ENCODE data around the gene PXDN. TPM values are rescaled to one million over a fixed set of nuclear protein-coding genes. Genes with fewer than 3 reads are reported as not detected.
A peak's percentile ranks its signal among the peaks of the same experiment; 100 is the strongest.

Gene PXDN
- total and polyA plus RNA-seq, 7 donors, result 4.1 to 15.4 (median 9.4) TPM

DNA sequence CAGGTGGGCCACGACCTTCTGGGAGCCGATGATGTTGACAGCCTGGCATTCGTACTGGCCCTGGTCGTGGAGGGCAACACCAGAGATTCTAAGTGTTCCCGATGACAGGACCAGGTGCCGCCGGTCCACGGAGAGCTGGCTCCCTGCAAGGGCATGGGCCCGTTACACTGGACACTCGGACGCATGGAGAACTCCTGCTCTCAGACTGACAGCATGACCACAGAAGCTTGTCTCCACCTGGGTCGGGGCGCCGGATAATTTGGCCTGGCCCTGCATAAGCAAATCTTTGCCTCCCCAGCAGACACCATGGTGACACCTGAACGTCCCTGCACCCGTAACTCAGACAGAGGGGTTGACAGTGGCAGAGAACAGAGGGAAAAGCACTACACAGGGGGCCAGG, 80.7 kb downstream of the PXDN start:
- TF ChIP-seq, protein P1, sequence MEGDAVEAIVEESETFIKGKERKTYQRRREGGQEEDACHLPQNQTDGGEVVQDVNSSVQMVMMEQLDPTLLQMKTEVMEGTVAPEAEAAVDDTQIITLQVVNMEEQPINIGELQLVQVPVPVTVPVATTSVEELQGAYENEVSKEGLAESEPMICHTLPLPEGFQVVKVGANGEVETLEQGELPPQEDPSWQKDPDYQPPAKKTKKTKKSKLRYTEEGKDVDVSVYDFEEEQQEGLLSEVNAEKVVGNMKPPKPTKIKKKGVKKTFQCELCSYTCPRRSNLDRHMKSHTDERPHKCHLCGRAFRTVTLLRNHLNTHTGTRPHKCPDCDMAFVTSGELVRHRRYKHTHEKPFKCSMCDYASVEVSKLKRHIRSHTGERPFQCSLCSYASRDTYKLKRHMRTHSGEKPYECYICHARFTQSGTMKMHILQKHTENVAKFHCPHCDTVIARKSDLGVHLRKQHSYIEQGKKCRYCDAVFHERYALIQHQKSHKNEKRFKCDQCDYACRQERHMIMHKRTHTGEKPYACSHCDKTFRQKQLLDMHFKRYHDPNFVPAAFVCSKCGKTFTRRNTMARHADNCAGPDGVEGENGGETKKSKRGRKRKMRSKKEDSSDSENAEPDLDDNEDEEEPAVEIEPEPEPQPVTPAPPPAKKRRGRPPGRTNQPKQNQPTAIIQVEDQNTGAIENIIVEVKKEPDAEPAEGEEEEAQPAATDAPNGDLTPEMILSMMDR (IDR thresholded peaks at IDR 0.05), result no peak
- DNase-seq, result peak in 1 of 2 donors; percentile 32
- ATAC-seq, result no peak
- no peaks in the 10 kb centered on the region for H3K4me1 ChIP-seq
- H3K27ac ChIP-seq, result no peak overlapping the region
- peaks cover 0 to 45% of the 10 kb centered on the region in 2 donors for H3K36me3 ChIP-seq (ENCODE audit: insufficient read depth in 1 of 2, low read depth in 1 of 2)
- intact Hi-C loops (cut with DNase I), result no loop called here
- no peaks in the 10 kb centered on the region for H3K9me3 ChIP-seq
- no peak overlapping the region for H3K4me3 ChIP-seq
- no peaks in the 10 kb centered on the region for H3K27me3 ChIP-seq (ENCODE audit: insufficient read depth in 3 of 3, low read length in 2 of 3)
- WGBS, 3 donors, result 85 to 93% (median 87%) methylated on average over 16 of the region's 16 CpGs

- Histone ChIP-seq H3K36me3 (ENCODE audit: insufficient read depth in 1 of 2, low read depth in 1 of 2) (peaks cover 0 to 45% of the 10 kb centered on the region in 2 donors), H3K9me3 (no peaks in the 10 kb centered on the region), H3K4me3 (no peak overlapping the region), H3K4me1 (no peaks in the 10 kb centered on the region), H3K27me3 (ENCODE audit: insufficient read depth in 3 of 3, low read length in 2 of 3) (peaks cover 0 to under 1% (median 0%) of the 10 kb centered on the region in 3 donors), H3K27ac (no peak overlapping the region)
- 89 to 93% (median 89%) methylated on average over 18 to 19 of the region's 19 CpGs for WGBS, 3 donors
- intact Hi-C loops (cut with DNase I), result no loop called here
- TF ChIP-seq, protein P1 (IDR thresholded peaks at IDR 0.05), result no peak
- DNase-seq (peak in 1 of 2 donors; percentile 33), ATAC-seq (no peak)
Observed at GRCh38 chr2:1662606-1663180, 81.6 kb downstream of the PXDN start.

DNA sequence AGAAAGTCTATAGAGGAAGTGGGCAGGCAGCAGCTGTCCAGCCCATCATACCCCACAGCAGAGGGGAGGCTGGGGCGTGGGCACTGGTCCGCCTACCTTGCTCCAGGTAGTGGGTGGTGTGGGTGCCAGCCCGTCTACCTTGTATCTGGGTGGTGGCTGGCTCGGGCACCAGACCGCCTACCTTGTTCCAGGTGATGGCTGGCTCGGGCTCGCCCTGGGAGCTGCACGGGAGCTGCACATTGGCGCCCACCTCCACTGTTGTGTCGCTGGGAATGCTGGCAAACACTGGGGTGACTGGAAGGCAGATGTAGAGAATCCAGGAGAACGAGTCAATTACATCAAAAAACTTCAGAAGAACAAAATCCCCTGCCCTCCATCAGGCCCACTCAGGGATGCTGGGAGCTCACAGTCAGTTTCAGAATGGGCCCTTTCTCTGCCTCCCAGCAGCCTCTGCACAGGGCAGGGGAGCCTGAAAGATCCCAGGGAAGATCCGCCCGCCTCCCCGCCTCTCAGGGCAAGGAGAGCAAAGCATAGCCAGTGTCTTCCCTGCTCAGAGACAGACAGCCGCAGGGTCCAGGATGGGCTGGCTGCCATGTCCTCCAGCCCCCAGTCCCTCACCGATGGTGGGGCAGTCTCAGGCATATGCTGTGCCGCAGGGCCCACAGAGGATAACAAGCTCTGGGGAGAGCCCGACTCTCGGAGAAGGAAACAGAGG, 82.3 kb downstream of the PXDN start:
- peaks cover 0 to 45% of the 10 kb centered on the region in 2 donors for H3K36me3 ChIP-seq (ENCODE audit: insufficient read depth in 1 of 2, low read depth in 1 of 2)
- no peaks in the 10 kb centered on the region for H3K9me3 ChIP-seq
- ATAC-seq (no peak), DNase-seq (peak in 1 of 2 donors; percentile 42)
- intact Hi-C loops (cut with DNase I), result no loop called here
- H3K4me3 ChIP-seq, result no peak overlapping the region
- no peak overlapping the region for H3K27ac ChIP-seq
- peaks cover 0 to 3% (median 0%) of the 10 kb centered on the region in 3 donors for H3K27me3 ChIP-seq (ENCODE audit: insufficient read depth in 3 of 3, low read length in 2 of 3)
- TF ChIP-seq, protein P1 (IDR thresholded peaks at IDR 0.05), result no peak
- WGBS, 3 donors, result 88 to 96% (median 90%) methylated on average over 18 to 19 of the region's 19 CpGs
- H3K4me1 ChIP-seq, result no peaks in the 10 kb centered on the region

- intact Hi-C loops (cut with DNase I), result no loop called here
- TF ChIP-seq, protein P1 (IDR thresholded peaks at IDR 0.05), result no peak
- Histone ChIP-seq H3K27me3 (ENCODE audit: insufficient read depth in 3 of 3, low read length in 2 of 3) (peaks cover 0 to 6% (median 4%) of the 10 kb centered on the region in 3 donors), H3K4me1 (no peaks in the 10 kb centered on the region), H3K9me3 (no peaks in the 10 kb centered on the region), H3K36me3 (ENCODE audit: insufficient read depth in 1 of 2, low read depth in 1 of 2) (peaks cover 0 to 42% of the 10 kb centered on the region in 2 donors), H3K27ac (no peak overlapping the region), H3K4me3 (no peak overlapping the region)
- WGBS, 3 donors, result 89 to 91% (median 91%) methylated on average over 21 of the region's 21 CpGs
- ATAC-seq (no peak), DNase-seq (peak in 1 of 2 donors; percentile 31)
Observed at GRCh38 chr2:1660656-1661640, 83.4 kb downstream of the PXDN start.
